NCI-H146 treated with DMSO at 0.1 percent for 48 hours (cell line): ENCODE results near the gene PEAK1.

ENCODE experiments used
- DNase-seq: peaks from one replicate; lab custom pipeline; 2025; ENCODE audit not compliant: unreplicated experiment; lab: John Stamatoyannopoulos, UW

Gene PEAK1

GRCh38 chr15:77361456-77361855, 58.4 kb downstream of the PEAK1 start:
- no peak for DNase-seq

- no peak for DNase-seq
These were observed 61.2 kb downstream of the PEAK1 start for GRCh38 chr15:77358545-77359240.

GRCh38 chr15:77356305-77356704, 63.6 kb downstream of the PEAK1 start:
- no peak for DNase-seq

GRCh38 chr15:77355321-77355720, 64.6 kb downstream of the PEAK1 start:
- DNase-seq, result no peak

GRCh38 chr15:77354063-77354462, 65.8 kb downstream of the PEAK1 start:
- no peak for DNase-seq

GRCh38 chr15:77352887-77353286, 67.0 kb downstream of the PEAK1 start:
- DNase-seq, result no peak

DNA sequence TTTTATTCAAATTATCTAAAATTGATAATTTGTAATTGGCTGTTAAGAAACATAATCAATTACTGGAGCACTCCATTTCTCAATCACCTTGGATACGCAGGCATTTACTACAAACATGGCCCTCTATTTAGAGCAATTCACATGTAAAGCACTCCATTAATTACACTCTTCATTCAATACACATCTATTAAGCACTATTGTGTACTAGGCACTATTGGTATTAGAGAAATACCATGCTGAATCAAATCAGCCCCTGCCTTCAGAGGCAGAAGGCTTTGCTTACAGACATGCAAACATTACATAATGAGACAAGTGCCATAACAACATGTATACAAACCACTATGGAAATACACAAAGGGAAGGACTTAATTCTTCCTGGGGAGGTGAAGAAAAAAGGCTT, 69.1 kb downstream of the PEAK1 start:
- DNase-seq, result no peak

GRCh38 chr15:77349666-77350065, 70.2 kb downstream of the PEAK1 start:
- DNase-seq, result no peak

GRCh38 chr15:77348511-77348910, 71.4 kb downstream of the PEAK1 start:
- no peak for DNase-seq

DNA sequence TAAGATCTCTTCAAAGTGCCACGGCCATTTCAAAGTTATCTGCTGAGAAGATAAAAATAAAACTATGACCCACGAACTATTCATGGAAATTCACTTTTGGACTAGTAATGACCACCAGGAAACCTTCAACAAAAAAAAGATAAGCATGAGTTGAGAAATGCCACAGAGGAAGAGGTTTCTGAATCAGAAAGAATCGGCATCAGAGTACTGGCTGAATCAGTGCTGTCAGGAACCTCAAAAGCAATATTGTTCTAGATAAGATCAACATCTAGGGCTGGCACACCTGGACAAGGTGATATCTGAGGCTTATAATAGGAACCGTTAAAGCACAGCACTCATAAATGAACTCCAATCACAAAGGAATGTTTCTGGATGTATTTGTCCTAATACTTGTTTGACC, 72.7 kb downstream of the PEAK1 start:
- DNase-seq, result peak; percentile 10

DNA sequence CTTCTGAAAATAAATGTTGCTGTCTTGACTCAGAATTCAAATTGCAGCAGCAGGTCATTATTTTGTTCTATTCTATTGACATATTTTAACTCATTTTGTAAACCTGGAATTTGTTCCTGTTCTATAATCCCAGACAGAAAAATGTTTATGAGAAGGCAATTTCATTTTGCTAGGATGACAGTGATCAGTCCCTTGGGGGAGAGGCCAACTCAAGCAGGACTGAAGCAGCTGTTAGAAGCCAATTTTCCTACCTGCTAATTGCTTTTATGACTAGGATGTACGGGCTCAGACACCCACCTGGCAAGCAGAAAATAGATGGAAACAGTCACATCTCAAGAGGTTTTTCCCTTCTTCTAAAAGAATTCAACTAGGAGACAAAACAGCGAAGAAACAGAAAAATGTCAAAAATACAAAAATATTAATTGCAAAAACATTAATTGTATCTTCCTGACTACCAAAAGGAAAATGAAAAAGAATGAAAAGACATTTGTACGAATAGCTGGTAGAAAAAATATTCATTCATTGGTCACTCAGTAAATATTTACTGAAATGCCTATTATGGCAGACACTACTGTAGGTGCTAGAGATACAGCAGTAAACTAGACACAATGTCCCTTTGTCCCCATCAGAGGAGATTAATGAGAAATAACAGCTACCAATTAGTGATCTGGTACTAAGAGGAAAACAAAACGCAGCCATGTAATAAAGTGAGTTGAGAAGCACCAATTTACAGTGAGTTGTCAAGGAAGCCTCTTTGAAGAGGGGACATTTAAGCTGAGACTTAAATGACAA, 73.5 kb downstream of the PEAK1 start:
- DNase-seq, result peak; percentile 62

DNA sequence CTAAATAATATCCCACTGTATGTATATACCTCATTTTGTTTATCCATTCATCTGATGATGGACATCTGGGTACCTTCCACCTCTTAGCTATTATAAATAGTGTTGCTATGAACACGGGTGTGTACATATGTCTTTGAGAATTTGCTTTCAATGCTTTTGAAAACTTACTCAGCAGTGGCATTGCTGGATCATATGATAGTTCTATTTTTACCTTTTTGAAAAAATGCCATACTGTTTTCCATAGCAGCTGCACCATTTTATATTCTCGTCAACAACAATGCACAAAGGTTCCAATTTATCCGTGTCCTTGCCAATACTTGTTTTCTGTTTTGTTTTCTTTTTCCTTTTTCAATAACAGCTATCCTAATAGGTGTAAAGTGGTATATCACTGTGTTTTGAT, 77.1 kb downstream of the PEAK1 start:
- no peak for DNase-seq

- no peak for DNase-seq
These were observed 79.7 kb downstream of the PEAK1 start for GRCh38 chr15:77340245-77340644.

- no peak for DNase-seq
These were observed 83.9 kb downstream of the PEAK1 start for GRCh38 chr15:77336006-77336405.

GRCh38 chr15:77335298-77335697, 84.6 kb downstream of the PEAK1 start:
- no peak for DNase-seq

- no peak for DNase-seq
These were observed 86.7 kb downstream of the PEAK1 start for GRCh38 chr15:77333166-77333565.

- DNase-seq, result no peak
These were observed 90.7 kb downstream of the PEAK1 start for GRCh38 chr15:77329202-77329601.

DNA sequence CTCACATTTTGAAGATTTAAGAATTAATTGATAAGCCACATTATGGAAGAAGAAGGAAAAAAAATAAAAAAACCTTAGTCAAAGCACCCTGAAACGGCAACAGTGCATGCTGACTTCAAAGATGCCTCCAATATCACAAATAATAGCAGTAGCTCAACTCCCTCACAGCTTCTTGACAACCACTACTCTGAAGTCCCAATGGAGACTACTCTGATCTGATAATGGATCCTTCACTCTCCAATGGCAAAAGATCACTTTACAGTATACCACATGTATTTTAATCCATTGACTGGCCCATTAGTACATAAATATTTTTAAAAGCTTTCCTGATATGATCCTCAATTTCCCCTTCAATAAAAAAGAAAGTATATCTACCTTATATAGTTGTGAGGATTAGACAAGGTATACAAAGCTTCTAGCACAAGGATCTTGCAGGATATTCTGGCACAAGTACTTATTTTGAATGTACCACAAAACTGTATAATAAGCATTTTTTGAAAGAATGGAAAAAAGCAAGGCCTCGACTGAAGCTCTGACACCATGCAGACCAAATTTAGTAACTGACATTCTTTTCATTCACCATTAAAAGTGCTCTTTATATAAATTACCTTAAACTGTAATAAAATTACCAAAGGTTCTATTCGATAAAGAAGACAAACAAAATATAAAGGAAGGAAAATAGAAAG, 91.9 kb downstream of the PEAK1 start:
- no peak for DNase-seq

- no peak for DNase-seq
These were observed 92.7 kb downstream of the PEAK1 start for GRCh38 chr15:77327168-77327567.

DNA sequence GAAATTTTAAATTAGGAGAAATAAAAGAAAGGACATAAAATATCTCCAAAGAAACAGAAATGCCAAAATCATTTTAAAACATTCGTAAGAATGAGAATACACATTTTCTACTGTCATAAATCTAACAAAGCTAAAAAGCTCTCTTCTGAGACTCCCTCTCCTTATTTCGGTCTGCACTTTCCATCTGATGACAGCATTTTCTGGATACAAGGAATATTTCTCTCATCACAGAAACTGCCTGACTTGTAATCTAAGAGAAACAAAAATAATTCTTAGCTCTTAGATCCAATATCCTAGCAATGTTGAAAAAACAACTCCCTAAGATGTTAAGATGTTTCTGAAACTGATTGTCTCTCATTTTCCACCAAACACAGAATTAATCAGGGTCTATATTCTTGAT, 93.5 kb downstream of the PEAK1 start:
- DNase-seq, result no peak

GRCh38 chr15:77312523-77312922, 107.4 kb downstream of the PEAK1 start:
- no peak for DNase-seq
